ENCODE results near the gene UBE2O.

UBE2O gene

DNA sequence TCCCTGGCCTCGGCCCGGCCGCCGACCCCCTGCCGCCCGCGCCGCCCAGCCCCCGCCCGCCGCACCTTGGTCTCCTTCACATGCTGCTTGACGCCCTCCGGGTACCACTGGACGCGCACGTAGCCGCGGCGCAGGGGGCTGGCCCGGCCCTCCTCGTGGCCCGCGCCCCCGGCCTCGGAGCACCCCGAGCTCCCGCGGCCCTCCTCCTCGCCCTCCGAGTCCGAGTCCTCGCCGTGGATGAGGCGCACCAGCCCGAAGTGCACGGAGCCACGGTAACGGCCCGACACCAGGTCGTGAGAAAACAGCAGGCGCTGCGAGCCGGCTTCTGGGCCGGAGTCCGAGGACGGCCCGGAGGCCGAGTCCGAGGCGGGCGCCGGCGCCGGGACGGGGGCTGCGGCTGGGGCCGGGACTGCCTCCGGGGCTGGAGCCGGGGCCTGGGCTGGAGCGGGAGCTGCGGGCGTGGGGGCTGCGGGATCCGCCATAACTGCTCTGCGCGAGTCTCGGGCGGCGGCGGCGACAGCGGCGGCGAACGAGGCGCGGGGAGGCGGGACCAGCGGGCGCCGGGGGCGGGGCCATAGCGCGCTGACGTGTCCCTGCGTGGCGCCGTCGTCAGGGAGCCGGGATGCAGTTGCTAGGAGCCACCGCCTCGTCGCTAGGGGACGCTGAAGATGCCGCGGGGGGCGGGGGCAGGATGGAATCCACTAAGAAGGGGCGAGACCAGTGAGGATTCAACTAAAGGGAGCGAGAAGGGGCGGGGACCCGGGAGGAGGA lies at the start of gene UBE2O:
TSS of gene UBE2O (minus strand) at position 493 of the 771 bp plus-strand sequence. CDS start at position 482, 11 bp downstream.
- TF ChIP-seq CTCF (IDR thresholded peaks at IDR 0.05) = no peak
- DNase-seq (ENCODE audit: low spot score) = peak; percentile 86
- H3K27ac ChIP-seq = peak within 1 kb of the TSS; percentile 58 to 81
- peak within 1 kb of the TSS; percentile 96 for H3K4me3 ChIP-seq

- H3K27ac ChIP-seq = peak overlapping the region; percentile 86 to 92
- DNase-seq (ENCODE audit: low spot score) = no peak
- peak overlapping the region; percentile 83 for H3K4me3 ChIP-seq
- no peak for TF ChIP-seq CTCF (IDR thresholded peaks at IDR 0.05)
These were observed 48.9 kb upstream of the UBE2O start for GRCh38 chr17:76501827-76502307.

DNA sequence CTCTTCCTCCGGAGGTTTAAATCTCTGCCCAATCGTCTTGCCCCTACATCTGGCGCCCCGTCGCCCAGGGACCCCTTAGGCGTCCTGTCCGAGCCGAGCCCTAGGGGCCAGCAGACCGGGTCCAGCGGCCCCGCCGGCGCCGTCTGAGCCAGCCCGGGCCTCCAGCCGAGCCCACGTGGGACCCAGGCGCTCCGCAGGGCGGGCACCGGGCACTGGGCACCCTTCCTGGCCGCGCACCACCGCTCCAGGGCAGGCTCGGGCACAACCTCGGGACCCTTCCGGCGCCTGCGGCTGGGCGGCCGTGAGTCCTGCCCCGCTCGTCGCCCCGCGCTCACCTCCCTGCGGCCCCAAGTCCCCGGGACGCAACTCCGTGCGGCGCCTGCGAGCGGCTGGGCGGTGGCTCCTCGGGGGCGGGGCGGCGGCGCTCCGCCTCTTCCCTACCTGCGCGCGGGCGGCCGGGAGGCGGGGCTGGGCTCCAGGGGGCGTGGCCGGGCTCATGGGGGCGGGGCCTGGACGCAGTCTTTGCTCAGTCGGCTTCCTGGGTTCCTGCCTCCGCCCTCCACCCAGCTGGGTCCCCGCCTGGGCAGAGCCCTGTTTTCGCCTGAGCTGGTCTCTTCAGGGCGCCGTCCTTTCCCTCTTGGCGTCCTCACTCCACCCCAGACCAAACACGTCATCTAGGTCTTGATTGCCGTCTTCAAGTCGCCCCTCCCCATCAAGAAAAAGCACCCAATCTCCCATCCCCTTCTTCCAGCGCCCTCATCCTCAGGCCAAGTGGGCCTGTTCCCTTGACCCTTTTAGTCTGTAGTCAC lies 48.3 kb upstream of the UBE2O start, which contains the start of gene RHBDF2:
TSS of gene RHBDF2 (minus strand) at position 406 of the 809 bp plus-strand sequence. CDS start 19,899 bp downstream, outside the sequence.
- TF ChIP-seq CTCF (IDR thresholded peaks at IDR 0.05) = no peak
- peak within 1 kb of the TSS; percentile 83 for H3K4me3 ChIP-seq
- peak within 1 kb of the TSS; percentile 86 to 92 for H3K27ac ChIP-seq
- DNase-seq (ENCODE audit: low spot score) = peak; percentile 85

GRCh38 chr17:76500747-76501017 lies 47.7 kb upstream of the UBE2O start:
- TF ChIP-seq CTCF (IDR thresholded peaks at IDR 0.05) = no peak
- Histone ChIP-seq H3K27ac (peak overlapping the region; percentile 86 to 92), H3K4me3 (peak overlapping the region; percentile 83)
- DNase-seq (ENCODE audit: low spot score) = no peak

DNA sequence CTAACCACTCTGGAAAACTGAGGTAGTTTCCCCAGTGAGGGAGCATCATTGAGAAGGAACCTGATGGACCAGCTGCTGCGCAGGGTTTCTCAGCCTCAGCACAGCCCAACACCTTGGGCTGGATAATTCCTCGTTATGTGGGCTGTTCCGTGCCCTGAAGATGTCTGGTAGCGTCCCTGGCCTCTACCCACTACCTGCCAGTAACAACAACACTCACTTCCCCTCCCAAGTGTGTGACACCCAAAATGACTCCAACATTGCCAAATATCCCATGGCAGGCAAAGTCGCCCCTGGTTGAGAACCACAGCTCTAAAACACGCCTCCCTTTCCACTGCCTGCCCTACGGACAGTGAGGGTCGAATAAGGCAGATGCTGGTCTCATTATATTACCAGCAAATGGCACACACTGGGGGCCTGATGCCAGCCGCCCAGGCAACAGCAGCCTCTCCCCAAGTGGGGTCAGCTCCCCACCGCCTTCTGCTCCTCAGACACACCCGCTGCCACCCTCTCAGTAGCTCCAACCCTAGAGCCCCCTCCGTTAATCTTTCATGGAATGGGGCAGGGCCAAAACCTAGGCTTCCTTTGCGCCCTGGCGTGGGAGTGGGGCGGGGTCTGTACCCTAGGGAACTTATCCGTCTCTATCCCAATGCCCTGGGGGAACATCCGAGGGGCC lies 47.3 kb upstream of the UBE2O start:
- Histone ChIP-seq H3K27ac (peak overlapping the region; percentile 86 to 92), H3K4me3 (peak overlapping the region; percentile 83)
- TF ChIP-seq CTCF (IDR thresholded peaks at IDR 0.05) = no peak
- no peak for DNase-seq (ENCODE audit: low spot score)

GRCh38 chr17:76499267-76499667 lies 46.3 kb upstream of the UBE2O start:
- no peak for DNase-seq (ENCODE audit: low spot score)
- Histone ChIP-seq H3K27ac (peak overlapping the region; percentile 86 to 92), H3K4me3 (peak overlapping the region; percentile 83)
- no peak for TF ChIP-seq CTCF (IDR thresholded peaks at IDR 0.05)
